T1000 (cell line): Measurements from ENCODE around the gene MSLN.
A peak's percentile ranks its signal among the peaks of the same experiment; 100 is the strongest.

Experiments
- DNase-seq: peaks from one replicate; lab custom pipeline; 2025; ENCODE audit warnings: mixed read lengths; lab: John Stamatoyannopoulos, UW

Gene MSLN

DNA sequence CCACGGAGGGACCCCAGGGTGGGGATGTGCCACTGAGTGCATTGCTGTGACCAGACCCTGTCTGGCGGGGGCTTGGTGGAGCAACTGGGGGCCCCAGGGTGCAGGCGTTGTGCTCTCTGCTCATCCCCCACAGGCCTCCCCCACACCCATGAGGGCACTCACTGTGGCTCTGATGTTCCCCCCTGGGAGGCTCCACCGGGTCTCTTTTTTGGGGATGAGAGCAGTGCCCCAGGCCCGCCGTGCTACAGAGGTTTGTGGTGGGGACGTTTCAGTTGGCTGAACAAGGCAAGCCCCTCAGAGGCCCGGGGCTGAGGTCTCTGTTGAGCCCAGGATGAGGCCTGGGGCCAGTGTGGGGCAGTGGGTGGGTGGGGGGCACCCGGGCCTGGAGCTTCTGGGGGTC is 36.8 kb upstream of the MSLN start:
- DNase-seq, result no peak

DNA sequence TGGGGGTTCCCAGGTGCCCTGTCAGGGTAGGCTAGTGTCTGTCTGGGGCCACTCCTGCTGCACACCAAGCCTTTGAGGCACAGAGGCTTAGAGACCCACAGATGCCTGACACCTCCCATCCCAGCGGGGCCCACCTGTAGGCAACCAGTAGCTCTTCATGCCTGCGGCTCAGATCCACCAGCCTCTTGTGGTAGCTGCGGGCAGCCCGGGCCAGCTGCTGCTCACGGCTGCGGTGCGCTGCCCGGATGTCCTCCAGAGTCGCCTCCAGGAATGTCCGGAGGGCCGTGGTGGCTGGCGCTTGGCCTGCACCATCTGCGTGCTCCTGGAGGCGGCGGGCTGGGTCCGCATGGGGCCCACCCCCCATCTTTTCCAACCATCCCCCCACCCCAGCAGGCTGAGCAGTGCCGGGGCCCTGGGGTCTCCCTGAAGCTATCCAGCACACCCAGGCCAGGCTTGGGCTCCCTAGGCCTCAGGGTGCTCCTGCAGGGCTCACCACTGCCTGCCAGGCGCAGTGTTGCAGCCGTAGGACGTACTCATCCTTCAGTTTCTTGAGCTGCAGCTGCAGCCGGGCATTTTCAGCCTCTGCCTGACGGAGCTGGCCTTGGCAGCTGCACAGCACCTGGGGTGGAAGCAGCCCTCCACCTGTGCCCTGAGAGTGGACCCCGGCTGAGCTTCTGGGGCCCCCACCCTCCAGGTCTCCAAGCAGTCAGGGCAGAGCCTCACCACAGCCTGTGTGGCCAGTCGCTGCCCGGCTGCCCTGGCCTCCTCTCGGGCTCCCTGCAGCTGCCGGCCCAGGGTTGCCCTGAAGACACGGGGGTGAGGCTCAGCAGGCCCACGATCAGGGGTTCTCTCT is 36.1 kb upstream of the MSLN start:
- DNase-seq, result no peak

DNA sequence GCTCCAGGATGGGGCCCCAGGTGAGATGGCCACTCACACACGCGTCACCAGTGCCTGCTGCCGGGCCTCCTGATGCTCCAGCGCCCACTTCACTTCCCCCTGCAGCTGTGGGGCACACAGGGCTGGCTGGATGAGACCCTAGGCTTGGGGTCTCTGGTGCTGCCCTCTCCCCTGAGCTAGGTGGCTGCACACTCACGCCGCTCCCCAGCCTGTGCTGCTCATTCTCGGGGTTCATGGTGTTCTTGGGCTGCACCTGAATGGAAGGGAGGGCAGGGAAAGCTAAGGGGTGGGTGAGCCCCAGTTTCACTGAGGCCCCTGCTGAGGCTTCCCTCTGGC is 35.5 kb upstream of the MSLN start:
- DNase-seq, result no peak

DNA sequence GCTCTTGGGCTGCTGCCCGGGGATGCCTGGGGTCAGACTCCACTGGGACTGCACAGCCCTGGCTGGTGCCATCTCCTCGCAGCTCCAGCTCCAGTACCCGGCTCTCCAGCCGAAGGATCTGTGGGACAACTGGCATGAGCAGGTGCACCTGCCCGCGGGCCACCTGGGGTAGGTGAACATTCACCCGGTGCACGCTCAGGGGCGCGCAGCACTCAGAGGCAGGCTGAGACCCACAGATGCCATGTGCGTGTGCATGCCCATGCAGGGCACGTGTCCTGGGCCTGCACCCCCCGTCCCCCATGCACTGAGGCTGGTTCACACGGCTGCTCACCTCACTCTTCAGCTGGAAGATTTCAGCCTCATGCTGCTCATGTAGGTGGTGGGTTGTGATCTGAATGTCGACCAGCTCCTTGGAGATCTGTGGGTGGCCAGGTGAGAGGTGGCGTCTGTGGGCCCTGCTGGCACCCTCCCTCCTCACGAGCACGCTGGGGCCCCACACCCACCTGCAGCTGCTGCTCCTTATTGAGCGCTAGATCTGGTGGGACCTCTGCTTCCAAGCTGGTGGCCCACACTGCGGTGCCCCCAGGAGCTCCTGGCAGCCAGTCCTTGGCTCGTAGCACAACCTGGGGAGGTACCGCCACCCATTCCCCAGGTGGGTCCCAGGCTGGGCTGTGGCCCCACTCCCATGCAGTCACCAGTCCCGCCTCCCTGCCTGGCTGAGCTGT is 34.9 kb upstream of the MSLN start:
- DNase-seq, result no peak

DNA sequence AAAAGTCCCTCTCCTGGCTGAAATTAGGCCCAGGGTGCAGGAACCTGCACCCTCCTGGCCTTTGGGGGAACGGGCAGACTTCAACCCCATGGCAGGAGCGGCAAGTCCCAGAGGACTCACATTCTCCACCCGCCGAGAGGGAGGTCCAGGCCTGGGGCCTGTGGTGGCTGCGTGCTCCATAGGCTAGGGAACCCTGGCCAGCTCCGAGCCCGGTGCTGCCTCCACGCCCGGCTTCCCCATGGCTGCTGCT is 34.4 kb upstream of the MSLN start:
- DNase-seq, result no peak

DNA sequence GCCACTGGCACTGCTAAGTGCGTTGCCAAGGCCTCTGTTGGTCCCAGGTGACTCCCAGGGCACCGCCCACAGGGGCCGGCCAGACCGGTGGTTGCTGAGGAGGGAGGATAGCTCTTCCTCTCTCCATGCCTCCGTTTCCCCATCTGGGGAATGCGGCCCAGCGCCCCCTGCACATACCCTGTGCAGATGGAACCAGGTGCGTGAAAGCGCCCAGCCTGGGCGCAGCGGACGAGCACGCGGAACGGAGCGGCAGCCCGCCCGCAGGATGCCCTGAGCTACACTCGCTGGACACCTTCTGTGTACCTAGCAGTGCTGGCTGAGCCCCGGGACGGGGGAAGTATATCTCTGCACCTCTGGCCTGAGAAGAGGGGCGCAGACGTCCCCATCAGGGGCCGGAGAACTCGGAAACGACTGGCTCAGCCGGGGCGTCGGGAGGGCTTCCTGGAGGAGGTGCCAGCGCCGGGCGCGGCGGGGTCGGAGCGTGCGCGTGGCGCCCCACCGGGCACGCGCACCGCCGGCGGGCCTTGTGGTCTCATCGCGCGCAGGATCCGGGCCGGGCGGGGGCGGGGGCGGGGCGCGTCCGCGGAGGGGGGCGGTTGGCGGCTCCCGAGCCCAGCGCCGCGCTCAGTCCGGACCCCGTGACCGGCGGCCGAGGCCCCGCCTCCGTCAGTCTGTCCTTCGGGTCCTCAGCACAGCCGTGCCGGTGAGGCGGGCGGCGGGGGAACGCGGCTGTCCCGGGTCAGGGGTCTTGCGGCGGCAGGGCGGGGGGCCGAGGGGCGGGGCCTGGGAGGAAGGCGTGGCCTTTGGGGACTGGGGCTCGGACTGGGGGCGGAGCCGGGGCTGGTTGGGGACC is 33.9 kb upstream of the MSLN start, which contains the start of the genes CCDC78 and HAGHL:
TSS of gene CCDC78 (minus strand) at position 6 of the 853 bp plus-strand sequence. CDS start 76 bp downstream, outside the sequence.
TSS of gene HAGHL (plus strand) at position 669 of the 853 bp plus-strand sequence. CDS start 404 bp downstream, outside the sequence.
- DNase-seq, result peak; percentile 55

DNA sequence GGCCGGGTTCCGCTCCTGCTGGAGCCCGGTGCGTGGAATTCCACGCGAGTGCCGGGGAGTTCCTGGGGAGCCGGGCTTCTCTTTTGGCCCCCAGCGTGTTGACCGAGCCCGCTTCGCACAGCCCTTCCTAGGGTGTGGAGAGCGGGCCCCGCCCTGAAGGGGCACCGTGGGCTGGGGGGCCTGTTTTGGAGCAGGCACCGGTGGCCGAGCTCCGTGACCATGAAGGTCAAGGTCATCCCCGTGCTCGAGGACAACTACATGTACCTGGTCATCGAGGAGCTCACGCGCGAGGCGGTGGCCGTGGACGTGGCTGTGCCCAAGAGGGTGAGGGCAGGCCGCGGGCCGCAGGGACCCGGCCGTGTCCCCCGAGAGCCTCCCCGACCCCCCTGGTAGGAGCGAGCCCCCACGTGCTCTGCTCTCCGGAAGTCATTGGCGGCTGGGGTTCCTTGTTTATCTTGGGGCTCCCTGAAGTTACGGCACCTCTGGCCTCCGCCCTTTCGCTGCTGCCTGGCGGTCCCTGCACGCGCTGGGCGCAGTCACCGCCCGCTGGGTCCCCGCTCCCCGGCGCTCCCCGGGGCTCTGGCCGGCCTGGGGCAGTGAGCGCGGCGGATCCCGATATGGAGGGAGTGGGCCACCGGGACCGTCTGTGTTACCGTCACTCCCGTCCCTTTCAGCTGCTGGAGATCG is 33.1 kb upstream of the MSLN start:
- no peak for DNase-seq

DNA sequence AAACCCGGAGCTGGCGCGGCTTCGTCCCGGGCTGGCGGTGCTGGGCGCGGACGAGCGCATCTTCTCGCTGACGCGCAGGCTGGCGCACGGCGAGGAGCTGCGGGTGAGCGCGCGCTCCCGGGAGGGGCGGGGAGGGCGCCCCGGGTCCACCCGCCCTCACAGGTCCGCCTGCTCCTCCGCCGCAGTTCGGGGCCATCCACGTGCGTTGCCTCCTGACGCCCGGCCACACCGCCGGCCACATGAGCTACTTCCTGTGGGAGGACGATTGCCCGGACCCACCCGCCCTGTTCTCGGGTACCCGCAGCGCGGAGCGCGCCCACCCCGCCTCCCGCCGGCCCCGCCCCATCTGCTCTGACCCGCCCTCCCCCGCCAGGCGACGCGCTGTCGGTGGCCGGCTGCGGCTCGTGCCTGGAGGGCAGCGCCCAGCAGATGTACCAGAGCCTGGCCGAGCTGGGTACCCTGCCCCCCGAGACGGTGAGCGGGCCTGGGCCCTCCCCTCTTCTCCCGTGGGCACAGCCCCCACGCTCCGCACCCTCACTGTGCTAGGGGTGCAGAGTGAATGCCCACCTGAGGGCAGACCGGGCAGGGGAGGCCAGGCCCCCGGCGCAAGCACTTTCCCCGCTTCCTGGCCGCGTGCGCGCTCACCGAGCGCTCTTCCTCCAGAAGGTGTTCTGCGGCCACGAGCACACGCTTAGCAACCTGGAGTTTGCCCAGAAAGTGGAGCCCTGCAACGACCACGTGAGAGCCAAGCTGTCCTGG is 32.2 kb upstream of the MSLN start:
- DNase-seq, result peak; percentile 72

DNA sequence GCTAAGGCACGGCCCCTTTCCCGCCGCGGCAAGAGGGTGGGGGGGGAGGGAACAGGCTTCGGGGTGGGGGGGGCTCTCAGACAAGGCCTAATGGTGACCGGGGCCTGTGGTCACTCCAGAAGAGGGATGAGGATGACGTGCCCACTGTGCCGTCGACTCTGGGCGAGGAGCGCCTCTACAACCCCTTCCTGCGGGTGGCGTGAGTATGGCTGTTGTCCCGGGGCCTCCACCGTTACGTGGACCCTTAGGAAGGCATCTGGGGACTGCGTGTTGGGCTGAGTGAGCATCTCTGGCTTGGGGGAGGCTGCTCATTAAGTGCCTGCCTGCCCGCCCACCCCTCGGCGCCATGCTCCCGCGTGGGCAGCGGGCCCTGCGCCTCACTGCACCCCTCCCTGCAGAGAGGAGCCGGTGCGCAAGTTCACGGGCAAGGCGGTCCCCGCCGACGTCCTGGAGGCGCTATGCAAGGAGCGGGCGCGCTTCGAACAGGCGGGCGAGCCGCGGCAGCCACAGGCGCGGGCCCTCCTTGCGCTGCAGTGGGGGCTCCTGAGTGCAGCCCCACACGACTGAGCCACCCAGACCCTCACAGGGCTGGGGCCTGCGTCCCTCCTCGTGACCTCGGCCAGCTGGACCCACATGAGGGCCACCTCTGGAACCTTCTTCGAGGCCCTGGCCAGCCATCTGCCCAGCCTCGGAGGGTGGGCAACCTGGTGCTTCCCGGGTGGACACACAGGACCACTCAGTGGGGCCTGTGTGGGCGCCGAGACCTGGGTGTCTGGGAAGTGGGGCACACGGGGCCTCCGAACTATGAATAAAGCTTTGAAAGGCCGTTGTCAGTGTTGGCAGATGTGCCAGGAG is 31.4 kb upstream of the MSLN start:
- no peak for DNase-seq

DNA sequence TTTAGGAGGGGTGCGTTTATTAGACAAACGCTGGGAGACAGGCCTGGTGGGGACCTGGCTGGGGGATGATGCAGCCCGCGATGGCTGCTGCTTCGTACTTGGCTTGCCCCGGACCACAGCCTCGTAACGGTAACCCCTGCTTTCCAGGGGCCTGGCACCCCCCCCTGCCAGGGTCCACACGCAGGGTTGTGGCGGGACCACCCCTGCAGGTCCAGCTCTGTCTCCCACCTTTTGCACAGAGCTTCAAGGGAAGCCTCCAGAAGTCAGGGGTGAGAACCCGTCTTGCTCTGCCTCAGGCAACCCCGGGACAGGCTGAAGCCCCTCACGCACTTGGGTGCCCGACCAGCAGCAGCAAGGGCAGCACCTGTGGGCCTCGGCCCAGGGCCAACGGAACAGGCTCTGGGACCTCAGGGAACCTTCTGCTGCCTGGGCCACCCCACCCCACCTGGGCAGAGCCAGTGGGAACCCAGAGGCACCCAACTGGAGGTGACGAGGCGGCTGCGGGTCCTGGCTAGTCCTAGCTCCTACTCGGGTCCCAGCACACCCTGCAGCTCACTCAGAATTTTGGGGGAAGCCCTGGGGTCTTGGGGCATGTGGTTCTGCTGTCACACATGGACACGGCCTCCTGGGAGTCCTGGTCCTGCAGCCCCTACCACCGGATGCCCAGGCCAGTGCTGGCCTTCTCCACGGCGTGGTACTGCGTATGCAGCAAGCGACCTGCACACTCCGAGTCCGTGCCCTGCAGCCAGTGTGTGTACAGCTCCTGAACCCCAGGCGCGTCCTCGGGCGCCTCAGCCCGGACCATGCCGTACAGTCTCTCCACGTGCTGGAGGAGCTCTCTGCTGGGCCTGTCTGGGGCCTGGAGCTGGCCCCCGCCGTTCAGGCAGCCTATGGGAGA is 30.5 kb upstream of the MSLN start:
- DNase-seq, result no peak

DNA sequence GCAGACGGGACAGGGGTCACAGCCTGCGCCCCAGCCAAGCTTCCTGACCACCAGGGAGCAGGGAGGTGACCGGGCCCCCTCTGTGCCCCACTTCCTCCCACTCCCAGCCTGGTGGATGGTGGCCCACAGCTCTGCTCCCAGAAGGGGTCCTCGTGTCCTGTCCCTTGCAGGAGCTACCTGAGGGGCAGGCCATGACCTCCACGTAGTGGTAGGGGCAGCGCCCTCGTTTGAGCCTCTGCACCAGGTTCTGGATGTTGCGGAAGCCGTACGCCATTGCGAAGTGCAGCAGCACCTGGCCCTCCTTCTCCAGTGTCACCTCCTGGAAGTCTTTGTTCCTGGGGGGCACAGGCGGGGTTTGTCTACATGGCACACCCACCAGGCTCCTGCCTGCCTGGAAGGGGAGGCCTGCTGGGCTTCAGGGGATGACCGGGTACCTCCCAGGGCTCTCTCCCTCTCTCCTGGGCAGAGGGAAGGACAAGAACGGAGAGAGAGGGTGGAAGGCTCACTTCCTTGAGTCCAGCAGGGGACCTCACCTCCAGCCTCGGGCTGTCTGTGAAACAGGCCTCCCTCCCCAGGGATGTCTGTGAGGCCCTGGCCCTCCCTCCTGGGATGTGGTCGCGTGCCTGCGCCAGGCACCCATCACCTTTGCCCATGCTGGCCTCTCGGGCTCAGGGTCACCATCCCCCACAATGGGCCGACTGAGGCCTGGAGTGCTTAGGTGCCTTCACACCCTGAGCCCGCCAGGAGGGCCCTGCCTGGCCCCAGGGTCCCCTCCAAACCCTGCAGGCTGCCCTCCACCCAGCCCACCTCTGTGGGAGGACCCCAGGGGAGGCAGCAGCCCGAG is 29.6 kb upstream of the MSLN start:
- DNase-seq, result no peak

DNA sequence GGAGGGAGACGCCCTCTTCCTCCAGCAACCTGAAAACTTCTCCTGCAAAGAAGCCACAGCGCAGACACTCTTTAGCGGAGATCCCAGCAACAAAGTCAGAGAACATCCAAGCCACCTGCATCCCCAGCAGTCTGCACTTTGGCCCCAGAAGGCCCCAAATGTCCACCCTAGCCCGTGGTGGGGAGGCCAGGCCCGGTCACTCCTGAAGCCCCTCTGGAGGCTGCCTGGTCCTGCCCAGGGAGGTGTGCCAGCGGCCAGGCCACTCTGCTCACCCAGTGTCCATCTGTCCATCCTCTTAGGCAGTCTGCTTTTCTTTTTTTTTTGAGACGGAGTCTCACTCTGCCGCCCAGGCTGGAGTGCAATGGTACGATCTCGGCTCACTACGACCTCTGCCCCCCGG is 28.2 kb upstream of the MSLN start:
- DNase-seq, result no peak

DNA sequence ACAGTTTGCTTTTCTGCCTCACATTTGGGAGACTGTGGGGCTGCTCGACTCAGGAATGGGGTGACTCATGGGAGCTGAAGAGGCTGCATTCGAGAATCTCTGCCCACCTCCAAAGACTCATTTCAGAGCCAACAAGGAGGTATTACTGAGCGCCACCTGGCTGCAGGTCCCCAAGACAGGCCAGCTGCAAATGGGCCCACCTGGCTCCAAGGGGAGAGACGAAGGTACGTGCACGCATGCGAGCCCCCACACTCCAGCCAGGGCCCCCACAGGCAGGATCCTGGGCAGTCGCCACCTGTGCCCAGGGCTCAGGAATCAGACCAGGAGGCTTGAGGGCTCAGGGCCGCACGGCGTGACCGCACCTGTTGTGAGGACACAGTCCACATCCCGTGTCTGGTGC is 27.6 kb upstream of the MSLN start:
- DNase-seq, result no peak

DNA sequence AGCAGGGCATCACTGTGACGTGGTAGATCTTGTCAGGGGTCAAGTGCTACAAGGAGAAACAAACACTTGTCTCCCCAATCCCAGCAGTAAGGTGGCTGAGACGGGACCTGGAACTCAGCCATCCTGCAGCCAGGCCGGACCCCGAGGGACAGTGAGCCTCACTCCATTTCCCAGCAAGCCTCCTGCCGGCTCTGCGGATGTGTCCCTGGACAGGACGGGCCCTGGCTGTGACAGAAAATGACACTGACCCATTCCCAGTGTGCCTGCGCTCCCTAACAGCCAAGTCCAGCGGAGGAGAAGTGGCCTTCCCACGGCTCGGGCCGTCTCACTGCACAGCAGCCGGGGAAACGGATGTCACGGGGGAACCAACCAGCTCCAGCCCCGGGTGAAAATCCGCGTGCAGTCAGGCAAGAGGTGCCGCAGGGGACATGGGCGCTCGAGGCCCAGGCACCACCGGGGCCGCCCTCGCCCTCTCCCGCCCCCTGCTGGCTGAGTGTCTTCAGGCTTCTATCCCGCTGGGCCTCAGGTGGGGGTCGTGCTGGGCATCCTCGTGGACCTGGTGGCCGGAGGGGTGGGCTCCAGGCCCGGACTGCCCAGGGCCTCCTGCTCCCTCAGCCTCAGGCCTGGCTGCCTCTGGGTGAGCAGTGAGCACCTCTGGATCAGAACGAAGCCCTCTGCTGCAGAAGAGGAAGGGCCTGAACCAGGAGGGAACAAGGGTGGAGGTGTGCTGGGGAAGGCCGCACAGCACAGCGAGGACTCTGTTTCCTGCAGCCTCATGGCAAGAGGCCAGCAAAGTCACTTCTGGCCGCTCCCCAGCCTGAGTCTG is 26.9 kb upstream of the MSLN start:
- no peak for DNase-seq

DNA sequence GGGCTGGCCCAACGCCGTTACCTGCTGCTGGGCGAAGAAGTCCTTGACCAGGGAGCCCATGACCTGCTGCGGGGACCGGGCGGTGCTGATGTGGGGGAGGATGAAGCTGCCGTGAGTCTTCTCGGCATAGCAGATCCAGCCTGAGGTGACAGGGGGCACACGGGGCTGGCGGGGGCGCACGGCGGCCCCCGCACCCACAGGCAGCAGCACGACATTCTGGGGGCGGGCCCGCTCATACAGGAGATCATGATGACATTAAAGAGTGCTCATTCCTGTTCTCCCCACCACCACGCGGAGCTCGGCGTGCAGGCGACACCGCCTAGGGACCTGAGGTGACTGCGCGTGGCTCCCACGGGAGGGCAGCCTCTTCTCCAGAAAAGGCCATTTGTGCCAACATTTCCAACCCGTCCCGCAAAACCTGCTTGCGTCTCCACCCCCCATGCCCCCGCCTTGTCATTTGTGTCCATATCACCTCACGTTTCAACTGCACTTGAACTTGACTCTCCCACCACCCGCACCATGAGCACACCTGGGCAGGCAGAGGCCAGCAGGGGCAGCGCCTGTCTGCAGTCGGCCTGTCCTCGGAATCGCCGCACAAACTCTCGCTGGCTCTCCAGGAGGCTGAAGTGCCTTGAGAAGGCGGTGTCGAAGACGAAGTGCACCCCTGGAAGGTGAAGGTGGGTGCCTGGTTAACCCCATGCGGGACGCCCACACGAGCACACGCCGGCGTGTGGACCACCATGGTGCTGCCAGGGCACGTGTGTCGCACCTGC is 26.1 kb upstream of the MSLN start:
- DNase-seq, result no peak

DNA sequence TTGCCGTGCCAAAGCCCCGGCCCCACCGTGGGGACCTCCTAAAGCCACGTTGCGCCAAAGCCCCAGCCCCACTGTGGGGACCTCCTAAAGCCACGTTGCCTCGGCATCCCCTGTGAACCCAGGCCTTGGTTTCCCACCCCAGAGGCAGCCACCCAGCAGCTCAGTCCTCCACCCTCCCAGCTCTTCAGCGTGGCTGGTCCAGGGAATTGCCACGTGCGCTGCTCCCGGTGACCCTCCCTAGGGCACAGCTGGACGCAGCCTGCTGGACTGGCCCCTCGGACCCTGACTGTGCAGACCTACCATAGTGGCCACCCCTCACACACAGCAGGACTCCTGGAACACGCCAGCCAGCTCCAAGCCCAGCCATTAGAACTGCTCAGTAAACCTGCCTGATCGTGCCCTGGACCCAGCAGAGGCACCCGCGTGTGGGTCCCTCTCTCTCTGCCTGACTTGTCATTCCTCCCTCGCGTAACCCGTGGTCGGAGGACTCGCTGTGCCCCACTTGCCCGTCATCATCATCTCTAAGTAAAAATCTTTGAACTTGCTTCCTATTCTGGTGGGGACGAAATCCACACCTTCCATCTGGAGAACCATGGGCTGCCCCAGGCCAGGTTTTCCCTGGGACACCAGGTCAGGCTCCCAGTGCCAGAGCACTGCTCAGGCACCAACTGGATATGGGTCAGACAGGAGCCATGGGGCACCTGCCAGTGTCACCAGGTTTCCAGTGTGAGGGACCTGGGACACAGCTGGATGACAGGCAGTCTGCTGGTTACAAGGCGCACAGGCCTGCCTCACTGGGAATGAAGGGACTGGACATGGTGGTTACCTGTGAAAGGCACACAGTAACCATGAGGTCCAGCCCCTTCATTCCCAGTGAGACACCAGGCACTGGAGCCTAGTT is 25.3 kb upstream of the MSLN start:
- DNase-seq, result no peak
